HG02870 (cell line): ENCODE results near the gene PSMB4.
"Not testable (repeated sequence)": the region's sequence is repeated elsewhere in the genome, so short reads cannot be mapped to it uniquely, and the experiment has no call there.

Source experiments
- ATAC-seq: cut with Tn5 transposase; IDR thresholded peaks from one replicate; pipeline ENCODE4 v1.9.1; 2021; ENCODE audit warnings: mild to moderate bottlenecking, moderate library complexity; ENCODE audit not compliant: unreplicated experiment

The PSMB4 gene

DNA sequence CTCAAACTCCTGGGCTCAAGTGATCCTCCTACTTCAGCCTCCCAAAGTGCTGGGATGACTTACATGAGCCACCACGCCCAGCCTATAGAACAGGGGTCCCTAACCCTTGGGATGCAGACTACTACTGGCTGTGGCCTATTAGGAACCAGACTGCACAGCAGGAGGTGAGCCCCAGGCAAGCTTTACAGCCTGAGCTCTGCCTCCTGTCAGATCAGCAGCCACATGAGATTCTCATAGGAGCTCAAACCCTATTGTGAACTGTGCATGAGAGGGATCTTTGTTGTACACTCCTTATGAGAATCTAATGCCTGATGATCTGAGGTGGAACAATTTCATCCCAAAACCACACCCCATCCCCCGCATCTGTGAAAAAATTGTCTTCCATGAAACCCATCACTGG, 13.4 kb upstream of the PSMB4 start:
- ATAC-seq, result no peak

DNA sequence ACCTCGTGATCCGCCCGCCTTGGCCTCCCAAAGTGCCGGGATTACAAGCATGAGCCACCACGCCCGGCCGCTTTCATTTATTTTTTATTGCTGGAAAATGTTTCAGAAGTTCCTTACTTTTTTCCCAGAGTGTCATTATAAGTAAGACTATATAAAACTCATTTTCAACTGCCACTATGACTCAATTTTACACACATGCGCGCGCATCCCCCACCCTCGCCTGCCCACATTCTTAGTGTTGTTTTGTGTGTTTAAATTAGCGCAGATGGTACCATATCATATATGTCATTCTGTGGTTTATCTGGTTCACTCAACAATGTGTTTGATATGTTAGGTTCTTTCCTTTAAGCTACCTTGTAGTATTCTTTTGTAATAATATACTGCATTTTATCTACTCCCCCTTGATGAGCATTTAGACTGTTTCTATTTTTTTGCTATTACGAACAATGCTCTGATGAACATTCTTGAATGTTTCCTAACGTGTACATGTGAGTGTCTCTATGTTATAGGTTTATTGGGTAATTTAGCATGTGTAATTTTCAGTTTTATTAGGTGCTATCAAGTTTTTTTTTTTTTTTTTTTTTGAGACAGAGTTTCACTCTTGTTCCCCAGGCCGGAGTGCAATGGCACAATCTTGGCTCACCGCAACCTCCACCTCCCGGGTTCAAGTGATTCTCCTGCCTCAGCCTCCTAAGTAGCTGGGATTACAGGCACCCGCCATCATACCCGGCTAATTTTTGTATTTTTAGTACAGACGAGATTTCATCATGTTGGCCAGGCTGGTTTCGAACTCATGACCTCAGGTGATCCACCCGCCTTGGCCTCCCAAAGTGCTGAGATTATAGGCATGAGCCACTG, 8.9 kb upstream of the PSMB4 start:
- ATAC-seq, result not testable (repeated sequence)

GRCh38 chr1:151391079-151391563, 8.3 kb upstream of the PSMB4 start:
- no peak for ATAC-seq

DNA sequence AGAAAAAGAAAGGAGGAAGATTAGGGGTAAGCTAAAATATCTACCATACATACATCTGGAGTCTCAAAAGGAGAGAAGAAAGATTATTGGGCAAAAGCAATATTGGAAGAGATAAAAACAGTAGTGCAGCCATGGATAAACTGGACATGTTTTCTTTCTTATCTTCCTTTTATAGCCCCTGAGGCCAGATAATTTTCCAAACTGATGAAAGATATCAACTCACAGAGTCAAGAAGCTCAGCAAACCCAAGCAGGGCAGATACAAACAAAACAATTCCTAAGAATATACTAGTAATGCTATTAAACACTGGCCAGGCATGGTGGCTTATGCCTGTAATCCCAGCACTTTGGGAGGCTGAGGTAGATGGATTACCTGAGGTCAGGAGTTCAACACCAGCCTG, 5.8 kb upstream of the PSMB4 start:
- ATAC-seq, result no peak

GRCh38 chr1:151396265-151396664, 3.1 kb upstream of the PSMB4 start:
- ATAC-seq, result not testable (repeated sequence)

DNA sequence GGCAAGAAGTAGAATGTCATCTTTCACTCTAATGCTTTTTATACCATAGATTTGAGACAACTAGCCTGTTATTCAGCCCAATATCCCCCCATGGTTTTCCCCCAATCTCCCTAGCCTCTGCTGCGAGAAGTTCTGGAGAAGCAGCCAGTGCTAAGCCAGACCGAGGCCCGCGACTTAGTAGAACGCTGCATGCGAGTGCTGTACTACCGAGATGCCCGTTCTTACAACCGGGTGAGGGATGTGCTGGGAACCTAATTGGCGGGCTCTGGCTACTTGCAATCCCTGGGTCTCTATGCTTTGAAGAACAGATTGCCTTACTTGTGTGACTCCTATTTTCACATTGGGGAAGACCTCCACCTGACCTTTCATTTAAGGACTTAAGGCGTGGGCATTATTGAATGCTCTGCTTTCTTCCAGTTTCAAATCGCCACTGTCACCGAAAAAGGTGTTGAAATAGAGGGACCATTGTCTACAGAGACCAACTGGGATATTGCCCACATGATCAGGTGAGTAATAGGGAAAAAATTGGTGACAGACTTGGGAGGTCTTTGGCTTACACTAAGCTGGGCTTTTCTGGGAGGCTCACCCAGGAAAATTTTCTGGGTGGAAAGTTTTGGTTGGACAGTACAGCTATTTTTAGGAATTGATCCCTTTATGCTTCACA, 1.9 kb downstream of the PSMB4 start:
- ATAC-seq, result no peak

DNA sequence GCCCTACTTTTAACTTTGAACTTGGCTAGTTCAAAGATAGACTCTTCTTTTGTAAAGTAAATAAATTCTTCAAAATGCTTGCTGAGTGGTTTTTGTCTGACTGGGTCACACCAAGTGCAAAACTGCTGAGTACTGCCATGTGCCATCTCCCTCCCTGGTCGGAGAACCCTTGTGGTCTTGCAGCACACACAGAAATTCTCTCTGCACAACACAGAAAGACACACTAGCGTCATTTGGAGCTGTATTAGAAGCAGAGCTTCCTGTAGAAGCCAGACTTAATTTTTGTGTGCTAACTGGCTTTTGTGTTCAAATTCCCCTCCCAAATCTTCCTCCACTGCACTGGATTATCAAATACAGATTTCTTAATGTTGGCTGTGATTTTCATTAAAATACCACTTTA, 2.5 kb downstream of the PSMB4 start:
- no peak for ATAC-seq

DNA sequence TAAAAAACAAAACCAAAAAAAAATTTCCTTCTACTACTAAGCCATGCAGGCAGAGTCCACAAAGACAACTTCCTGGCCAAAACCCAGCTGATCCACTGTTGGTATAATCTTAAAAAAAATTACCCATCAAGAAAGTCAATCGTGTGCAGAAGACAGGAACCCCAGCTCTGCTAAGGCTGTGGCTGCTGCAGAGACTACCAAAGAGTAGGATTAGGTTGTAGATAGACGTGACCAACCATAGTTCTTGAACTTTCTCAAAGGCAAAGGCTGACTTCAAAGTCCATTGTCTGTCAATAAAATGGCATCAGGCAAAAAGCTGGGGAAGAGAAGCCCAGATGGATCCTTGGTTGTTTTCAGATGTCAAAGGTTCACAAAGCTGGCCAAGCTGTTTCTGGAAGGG, 3.4 kb downstream of the PSMB4 start:
- ATAC-seq, result no peak

DNA sequence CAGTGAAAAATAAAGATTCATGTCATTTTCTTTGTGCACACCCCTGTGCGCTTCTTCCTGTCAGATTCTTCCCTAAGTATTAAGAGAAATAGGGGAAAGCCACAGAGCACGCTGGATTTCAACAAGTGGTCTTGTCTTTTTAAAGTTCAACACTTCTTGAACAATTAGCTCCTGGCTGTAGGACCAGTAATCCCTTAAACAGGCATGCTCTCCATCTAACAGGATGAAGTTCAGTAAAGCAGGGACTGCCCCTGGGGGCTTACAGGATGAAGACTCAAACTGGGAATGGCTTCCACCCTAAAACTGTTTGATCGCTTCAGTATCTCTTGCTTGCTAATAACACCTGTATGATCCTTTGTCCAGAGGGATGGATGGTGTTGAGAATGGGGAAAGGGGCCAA, 4.2 kb downstream of the PSMB4 start:
- no peak for ATAC-seq

DNA sequence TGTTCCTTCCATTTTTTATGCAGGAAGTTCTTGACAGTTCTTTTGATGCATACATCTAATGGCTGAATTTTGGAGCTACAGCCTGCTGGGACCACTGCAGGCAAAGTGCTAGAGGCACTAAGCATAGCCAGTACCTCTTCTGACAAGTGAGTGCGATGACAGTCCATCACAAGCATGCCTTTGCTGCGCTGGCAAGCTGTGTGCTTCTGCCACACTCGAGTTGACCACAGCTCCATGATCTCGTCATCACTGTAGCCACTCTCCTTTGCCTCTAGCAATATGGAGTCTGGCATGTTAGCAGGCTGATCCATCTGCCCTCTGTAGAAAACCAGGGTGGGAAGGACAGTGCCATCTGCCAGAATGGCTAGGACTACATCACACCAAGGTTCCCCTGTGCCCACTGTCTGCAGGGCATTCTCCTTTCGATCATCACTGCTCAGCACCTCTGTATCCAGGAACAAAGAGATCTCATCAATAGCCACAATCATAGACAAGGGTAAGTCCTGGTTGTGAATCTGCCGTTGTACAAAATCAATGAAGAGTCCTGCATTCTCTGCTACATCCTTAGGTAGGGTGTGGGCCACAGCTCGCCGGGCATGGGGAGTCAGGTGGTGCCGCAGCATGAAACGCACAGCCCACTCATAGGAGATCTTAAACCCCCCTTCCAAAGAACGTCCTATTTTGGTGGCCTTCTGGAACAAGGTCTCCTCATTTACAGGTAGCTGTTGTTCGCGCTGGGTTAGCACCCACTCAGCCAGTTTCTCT, 6.0 kb downstream of the PSMB4 start:
- no peak for ATAC-seq

- ATAC-seq, result no peak
Measured at GRCh38 chr1:151406176-151406575, 6.8 kb downstream of the PSMB4 start.

GRCh38 chr1:151407304-151407703, 7.9 kb downstream of the PSMB4 start:
- ATAC-seq, result no peak

DNA sequence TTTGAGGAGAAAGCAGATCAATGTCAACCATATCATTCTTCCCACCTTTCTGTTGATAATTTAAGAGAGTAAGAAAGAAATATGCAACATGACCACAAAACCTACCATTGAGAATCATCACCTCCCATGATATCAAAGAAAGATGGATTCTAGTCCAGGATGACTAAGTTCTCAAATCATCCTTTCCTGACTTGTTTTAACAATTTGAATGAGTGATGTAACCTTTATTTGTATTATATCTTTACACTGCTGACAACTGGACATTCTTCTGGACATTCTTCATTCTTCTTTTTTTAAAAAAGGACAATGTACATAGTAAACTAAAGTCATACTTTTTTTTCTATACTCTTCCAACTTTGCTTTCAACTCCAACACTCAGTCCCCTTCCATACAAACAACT, 9.5 kb downstream of the PSMB4 start:
- no peak for ATAC-seq

- no peak for ATAC-seq
Measured at GRCh38 chr1:151411884-151412283, 12.5 kb downstream of the PSMB4 start.

GRCh38 chr1:151416231-151416630, 16.9 kb downstream of the PSMB4 start:
- no peak for ATAC-seq

GRCh38 chr1:151418081-151418480, 18.7 kb downstream of the PSMB4 start:
- no peak for ATAC-seq

DNA sequence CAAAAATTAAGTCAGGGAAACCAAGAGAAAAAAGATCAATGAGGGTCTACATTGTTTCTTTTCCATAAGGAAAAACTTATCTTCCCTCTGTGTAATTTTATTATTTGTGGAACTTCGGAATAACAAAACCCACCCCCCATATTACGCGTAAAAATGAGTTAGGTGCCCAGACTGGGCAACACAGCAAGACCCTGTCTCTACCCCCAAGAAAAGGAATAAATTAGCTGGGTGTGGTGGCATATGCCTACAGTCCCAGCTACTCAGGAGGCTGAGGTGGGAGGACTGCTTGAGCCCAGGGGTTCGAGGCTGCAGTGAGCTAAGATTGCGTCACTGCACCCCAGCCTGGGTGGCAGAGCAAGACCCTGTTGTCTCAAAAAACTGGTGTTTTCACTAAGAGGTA, 20.4 kb downstream of the PSMB4 start:
- ATAC-seq, result no peak

DNA sequence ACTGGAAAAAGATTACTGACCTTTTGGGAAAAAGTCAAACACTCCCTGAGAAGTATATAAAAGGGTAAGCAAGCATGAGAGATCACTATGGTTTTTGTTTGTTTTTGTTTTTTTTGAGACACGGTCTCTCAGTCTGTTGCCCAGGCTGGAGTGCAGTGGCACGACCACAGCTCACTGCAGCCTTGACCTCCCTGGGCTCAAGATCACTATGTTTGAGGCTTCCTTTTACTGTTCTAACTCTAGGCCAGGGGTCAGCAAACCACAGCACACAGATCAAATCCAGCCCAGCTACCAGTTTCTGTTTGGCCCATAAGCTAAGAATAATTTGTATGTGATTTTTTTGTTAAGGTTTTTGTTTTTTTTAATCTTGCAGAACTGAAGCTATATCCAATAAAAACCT, 25.7 kb downstream of the PSMB4 start:
- no peak for ATAC-seq

GRCh38 chr1:151428068-151428467, 28.7 kb downstream of the PSMB4 start:
- no peak for ATAC-seq

GRCh38 chr1:151433827-151434226, 34.5 kb downstream of the PSMB4 start:
- not testable (repeated sequence) for ATAC-seq

GRCh38 chr1:151435174-151435573, 35.8 kb downstream of the PSMB4 start:
- ATAC-seq, result no peak

DNA sequence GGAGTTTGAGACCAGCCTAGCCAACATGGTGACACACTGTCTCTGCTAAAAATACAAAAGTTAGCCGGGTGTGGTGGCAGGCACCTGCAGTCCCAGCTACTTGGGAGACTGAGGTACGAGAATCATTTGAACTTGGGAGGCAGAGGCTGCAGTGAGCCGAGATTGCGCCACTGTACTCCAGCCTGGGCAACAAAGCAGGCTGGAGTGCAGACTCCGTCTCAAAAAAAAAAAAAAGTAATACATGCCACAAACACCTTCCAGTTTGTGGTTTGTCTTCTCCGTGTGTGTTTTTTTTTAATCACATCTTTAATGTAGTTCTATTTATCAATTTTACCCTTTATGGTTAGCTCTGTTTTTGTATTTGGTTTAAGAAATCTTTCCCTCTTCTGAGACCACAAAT, 37.6 kb downstream of the PSMB4 start:
- ATAC-seq, result no peak
